GM19193 (cell line): ENCODE data around the gene PLEKHA6.

Experiments
- POLR2A ChIP-seq: IDR thresholded peaks from 4 replicates; pipeline ENCODE4 v1.6.1; 2011; ENCODE audit not compliant: insufficient read depth, insufficient read length; ENCODE audit errors: extremely low read depth

PLEKHA6 gene

GRCh38 chr1:204321051-204321450 lies 38.7 kb downstream of the PLEKHA6 start:
- no peak for TF ChIP-seq POLR2A

- no peak for TF ChIP-seq POLR2A
Observed at GRCh38 chr1:204320382-204320804, 39.3 kb downstream of the PLEKHA6 start.

GRCh38 chr1:204319462-204319861 lies 40.3 kb downstream of the PLEKHA6 start:
- no peak for TF ChIP-seq POLR2A

GRCh38 chr1:204319027-204319426 lies 40.7 kb downstream of the PLEKHA6 start:
- TF ChIP-seq POLR2A: no peak

GRCh38 chr1:204318324-204318723 lies 41.4 kb downstream of the PLEKHA6 start:
- TF ChIP-seq POLR2A: no peak

GRCh38 chr1:204317170-204317569 lies 42.6 kb downstream of the PLEKHA6 start:
- TF ChIP-seq POLR2A: no peak

- TF ChIP-seq POLR2A: no peak
Observed at GRCh38 chr1:204316164-204316563, 43.6 kb downstream of the PLEKHA6 start.

- TF ChIP-seq POLR2A: no peak
Observed at GRCh38 chr1:204314893-204315658, 44.7 kb downstream of the PLEKHA6 start.

GRCh38 chr1:204314171-204314892 lies 45.4 kb downstream of the PLEKHA6 start:
- TF ChIP-seq POLR2A: no peak

- TF ChIP-seq POLR2A: no peak
Observed at GRCh38 chr1:204313675-204314074, 46.1 kb downstream of the PLEKHA6 start.

GRCh38 chr1:204308023-204308628 lies 51.6 kb downstream of the PLEKHA6 start:
- no peak for TF ChIP-seq POLR2A

GRCh38 chr1:204307334-204307883 lies 52.3 kb downstream of the PLEKHA6 start:
- TF ChIP-seq POLR2A: no peak

- TF ChIP-seq POLR2A: no peak
Observed at GRCh38 chr1:204306076-204306475, 53.7 kb downstream of the PLEKHA6 start.

- TF ChIP-seq POLR2A: no peak
Observed at GRCh38 chr1:204304067-204304466, 55.7 kb downstream of the PLEKHA6 start.

- no peak for TF ChIP-seq POLR2A
Observed at GRCh38 chr1:204302769-204303168, 57.0 kb downstream of the PLEKHA6 start.

GRCh38 chr1:204301171-204301957 lies 58.4 kb downstream of the PLEKHA6 start:
- no peak for TF ChIP-seq POLR2A
